Measurements from ENCODE around the gene MOB3B.

- TF ChIP-seq ZNF384 (IDR thresholded peaks at IDR 0.05) (no peak), FOXK2 (IDR thresholded peaks at IDR 0.05) (no peak), FOXA1 (IDR thresholded peaks at IDR 0.05) (no peak), BHLHE40 (IDR thresholded peaks at IDR 0.05; ENCODE audit: borderline replicate concordance) (no peak), SP1 (IDR thresholded peaks at IDR 0.05) (no peak), SUZ12 (IDR thresholded peaks at IDR 0.05) (no peak), ELF4 (IDR thresholded peaks at IDR 0.05) (no peak), ARNT (IDR thresholded peaks at IDR 0.05) (no peak), L3MBTL2 (conservative IDR thresholded peaks at IDR 0.05) (no peak), HDGF (IDR thresholded peaks at IDR 0.05; ENCODE audit: borderline replicate concordance) (no peak)
These were observed 3.7 kb upstream of the MOB3B start for GRCh38 chr9:27533311-27533710.
